Effector memory CD8-positive, alpha-beta T cell (primary cell): ENCODE measurements around the gene PCDH11Y.
A peak's percentile ranks its signal among the peaks of the same experiment; 100 is the strongest.
"Not testable (repeated sequence)": the region's sequence is repeated elsewhere in the genome, so short reads cannot be mapped to it uniquely, and the experiment has no call there.

Source experiments
- ATAC-seq: fragments of 150-1000 bp; cut with Tn5 transposase; replicated peaks from 2 replicates; pipeline ENCODE4 v1.10.0; 2021; ENCODE audit warnings: mild to moderate bottlenecking, moderate library complexity
- DNase-seq, 3 experiments: peaks; one replicate each; pipeline ENCODE4 v3.0.0; 2021
- H3K27ac Mint-ChIP-seq, 2 donors: one replicate each; pipeline ENCODE4 v1.8.0; 2022; ENCODE audit warnings: mild to moderate bottlenecking in 2 of 2, mixed read lengths in 2 of 2, moderate library complexity in 2 of 2
- H3K27me3 Mint-ChIP-seq, 2 donors: one replicate each; pipeline ENCODE4 v1.8.0; 2022; ENCODE audit warnings: mixed read lengths in 2 of 2
- H3K36me3 Mint-ChIP-seq: one replicate; pipeline ENCODE4 v1.8.0; 2022; ENCODE audit warnings: mild to moderate bottlenecking, moderate library complexity, mixed read lengths; ENCODE audit not compliant: insufficient read depth
- H3K4me1 Mint-ChIP-seq, 2 donors: one replicate each; pipeline ENCODE4 v1.8.0; 2022; ENCODE audit warnings: low read depth in 2 of 2, mixed read lengths in 2 of 2
- H3K4me3 Mint-ChIP-seq, 2 donors: one replicate each; pipeline ENCODE4 v1.8.0; 2022; ENCODE audit warnings: mild to moderate bottlenecking in 2 of 2, mixed read lengths in 2 of 2, moderate library complexity in 2 of 2
- H3K9me3 Mint-ChIP-seq, 2 donors: one replicate each; pipeline ENCODE4 v1.8.0; 2022; ENCODE audit warnings: mixed read lengths in 2 of 2
- total RNA-seq, 9 experiments: gene quantifications; one replicate each; lab custom pipeline; 2026; lab: John Stamatoyannopoulos, UW

PCDH11Y gene
- total RNA-seq: 0 reads per million in 9 experiments

DNA sequence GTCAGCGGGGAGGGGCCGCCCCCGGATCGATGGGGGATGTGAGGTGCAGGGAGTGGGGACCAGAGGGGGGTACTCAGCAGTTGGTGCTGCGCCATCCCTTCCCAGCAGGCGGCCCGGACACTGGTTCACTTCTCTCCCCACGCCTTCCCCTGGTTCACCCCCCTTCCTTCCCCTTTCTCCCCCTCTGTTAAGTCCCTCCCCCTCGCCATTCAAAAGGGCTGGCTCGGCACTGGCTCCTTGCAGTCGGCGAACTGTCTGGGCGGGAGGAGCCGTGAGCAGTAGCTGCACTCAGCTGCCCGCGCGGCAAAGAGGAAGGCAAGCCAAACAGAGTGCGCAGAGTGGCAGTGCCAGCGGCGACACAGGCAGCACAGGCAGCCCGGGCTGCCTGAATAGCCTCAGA lies at the start of gene PCDH11Y:
Gene PCDH11Y (plus strand): TSS at position 240 of the 400 bp plus-strand sequence. CDS start 56,804 bp downstream, outside the sequence.
- not testable (repeated sequence) for DNase-seq, H3K4me3 Mint-ChIP-seq, H3K27me3 Mint-ChIP-seq, H3K9me3 Mint-ChIP-seq, H3K27ac Mint-ChIP-seq, H3K36me3 Mint-ChIP-seq, H3K4me1 Mint-ChIP-seq
- ATAC-seq: peak; percentile 50

GRCh38 chrY:4967894-4968293 lies 32.2 kb upstream of the PCDH11Y start:
- H3K27me3 Mint-ChIP-seq, DNase-seq, H3K4me3 Mint-ChIP-seq, H3K27ac Mint-ChIP-seq, H3K4me1 Mint-ChIP-seq, ATAC-seq, H3K9me3 Mint-ChIP-seq, H3K36me3 Mint-ChIP-seq: not testable (repeated sequence)

- H3K4me3 Mint-ChIP-seq, H3K9me3 Mint-ChIP-seq, H3K27ac Mint-ChIP-seq, H3K36me3 Mint-ChIP-seq, DNase-seq, H3K4me1 Mint-ChIP-seq, H3K27me3 Mint-ChIP-seq: not testable (repeated sequence)
- peak; percentile 83 for ATAC-seq
Measured at GRCh38 chrY:4991743-4992400, 8.2 kb upstream of the PCDH11Y start.

DNA sequence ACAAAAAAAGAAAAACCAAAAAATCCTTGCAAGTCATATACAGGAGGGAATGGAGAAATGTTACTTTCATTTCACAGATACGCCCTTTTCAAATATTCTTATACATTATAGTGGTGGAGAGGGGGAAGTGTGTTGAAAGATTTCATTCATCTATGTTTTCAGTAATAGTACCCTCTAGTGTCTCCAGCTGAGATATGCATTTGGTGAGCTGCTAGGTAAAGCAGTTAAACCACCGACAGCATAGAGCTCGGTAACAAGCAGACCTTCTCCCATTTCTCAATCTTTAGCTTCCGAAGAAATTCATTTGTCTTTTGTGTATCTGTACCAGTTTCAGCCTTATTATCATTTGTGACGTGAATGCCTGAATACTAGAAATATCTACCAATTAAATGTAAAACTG lies 5.2 kb upstream of the PCDH11Y start:
- H3K27me3 Mint-ChIP-seq, H3K4me1 Mint-ChIP-seq, DNase-seq, H3K27ac Mint-ChIP-seq, H3K4me3 Mint-ChIP-seq, H3K9me3 Mint-ChIP-seq, H3K36me3 Mint-ChIP-seq, ATAC-seq: not testable (repeated sequence)

DNA sequence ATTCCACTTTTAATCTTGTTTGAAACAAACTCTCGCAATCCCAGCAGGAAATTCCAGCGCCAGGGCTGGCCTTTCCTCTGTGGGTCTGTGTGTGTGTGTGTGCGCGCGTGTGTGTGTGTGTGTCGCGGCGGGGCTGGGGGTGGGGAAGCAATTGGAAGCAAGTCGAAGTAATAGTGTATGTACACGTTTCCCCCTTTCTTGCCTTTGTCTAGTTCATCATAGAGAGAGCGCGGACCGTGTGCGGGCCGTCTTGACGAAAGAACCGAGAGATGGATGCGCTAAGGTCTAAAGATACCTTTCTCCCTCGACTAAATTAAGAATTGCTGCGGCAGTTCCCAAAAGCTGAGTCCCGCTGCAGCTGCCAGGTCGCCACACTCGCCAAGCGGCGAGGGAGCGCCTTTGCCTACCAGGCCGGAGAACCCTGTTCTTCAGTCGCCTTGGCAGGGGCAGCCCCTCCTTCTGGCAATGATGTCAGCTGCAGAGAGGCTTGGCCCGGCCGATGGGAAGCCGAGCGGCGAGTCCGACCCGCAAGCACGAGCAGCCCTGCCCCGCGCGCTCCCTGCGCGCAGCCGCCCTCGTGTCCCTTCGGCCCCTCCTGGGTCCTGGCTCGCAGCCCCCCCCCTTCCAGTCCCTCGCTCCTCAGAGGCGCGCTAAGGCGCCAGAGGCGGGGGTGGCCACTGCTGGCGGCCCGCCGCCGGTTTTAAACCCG lies 2.5 kb downstream of the PCDH11Y start:
- not testable (repeated sequence) for H3K4me1 Mint-ChIP-seq, H3K27me3 Mint-ChIP-seq, ATAC-seq, H3K9me3 Mint-ChIP-seq, DNase-seq, H3K36me3 Mint-ChIP-seq, H3K27ac Mint-ChIP-seq
- peak overlapping the region in 1 of 2 donors; percentile 37 for H3K4me3 Mint-ChIP-seq

DNA sequence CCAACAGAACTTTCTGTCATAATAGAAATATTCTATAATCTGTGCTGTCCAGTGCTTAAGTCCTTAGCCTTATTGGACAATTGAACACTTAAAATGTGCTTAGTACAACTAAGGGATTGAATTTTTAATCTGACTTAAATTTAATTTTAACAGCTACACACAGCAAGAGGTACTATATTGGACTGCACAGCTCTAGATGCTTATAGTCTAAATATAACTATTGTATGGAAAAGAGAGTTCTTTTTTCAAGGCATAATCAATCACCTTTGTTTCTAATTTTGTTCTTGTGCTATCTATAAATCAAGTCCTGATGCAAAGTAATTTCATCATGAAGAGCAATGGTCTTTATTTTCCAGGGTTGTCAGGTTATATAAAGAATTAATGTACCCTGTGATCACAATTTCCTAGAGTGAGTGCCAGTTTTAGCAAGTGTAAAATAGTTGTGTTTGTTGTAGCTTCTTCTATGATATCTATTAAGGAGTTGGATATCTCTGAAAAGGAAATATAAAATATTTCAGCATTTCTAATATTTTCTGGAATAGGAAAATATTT lies 39.0 kb downstream of the PCDH11Y start:
- not testable (repeated sequence) for H3K27me3 Mint-ChIP-seq, H3K27ac Mint-ChIP-seq, H3K9me3 Mint-ChIP-seq, DNase-seq, H3K36me3 Mint-ChIP-seq, ATAC-seq, H3K4me3 Mint-ChIP-seq, H3K4me1 Mint-ChIP-seq

GRCh38 chrY:5083017-5083416 lies 82.9 kb downstream of the PCDH11Y start:
- ATAC-seq, H3K4me3 Mint-ChIP-seq, H3K27me3 Mint-ChIP-seq, H3K9me3 Mint-ChIP-seq, H3K36me3 Mint-ChIP-seq, H3K4me1 Mint-ChIP-seq, H3K27ac Mint-ChIP-seq, DNase-seq: not testable (repeated sequence)

GRCh38 chrY:5182998-5183397 lies 182.9 kb downstream of the PCDH11Y start:
- H3K36me3 Mint-ChIP-seq: not testable (repeated sequence)

DNA sequence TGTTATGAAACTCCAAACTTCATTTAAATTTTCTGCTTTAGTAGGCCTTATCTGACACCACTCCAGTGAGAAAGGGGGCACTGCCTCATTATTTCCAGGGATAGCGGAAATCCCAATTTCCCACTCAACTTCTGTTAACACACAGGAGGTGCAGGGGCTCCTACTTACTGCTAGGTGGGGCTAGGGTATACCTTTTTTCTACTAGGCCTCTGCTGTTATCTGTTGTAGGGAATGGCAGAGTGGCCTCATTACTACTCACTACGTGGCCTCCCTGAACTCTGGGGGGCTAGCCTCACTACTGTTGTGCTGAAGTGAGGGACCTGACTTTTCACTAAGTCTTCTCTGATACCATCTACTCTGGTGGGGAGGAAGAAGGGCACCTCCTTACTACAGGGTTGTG lies 215.0 kb downstream of the PCDH11Y start:
- not testable (repeated sequence) for DNase-seq, H3K27me3 Mint-ChIP-seq, H3K27ac Mint-ChIP-seq, H3K36me3 Mint-ChIP-seq, ATAC-seq, H3K4me1 Mint-ChIP-seq, H3K4me3 Mint-ChIP-seq, H3K9me3 Mint-ChIP-seq

More at GRCh38 chrY:5182998-5183397, 182.9 kb downstream of the PCDH11Y start:
- not testable (repeated sequence) for DNase-seq, H3K4me1 Mint-ChIP-seq, H3K4me3 Mint-ChIP-seq, H3K27me3 Mint-ChIP-seq, ATAC-seq, H3K9me3 Mint-ChIP-seq, H3K27ac Mint-ChIP-seq

DNA sequence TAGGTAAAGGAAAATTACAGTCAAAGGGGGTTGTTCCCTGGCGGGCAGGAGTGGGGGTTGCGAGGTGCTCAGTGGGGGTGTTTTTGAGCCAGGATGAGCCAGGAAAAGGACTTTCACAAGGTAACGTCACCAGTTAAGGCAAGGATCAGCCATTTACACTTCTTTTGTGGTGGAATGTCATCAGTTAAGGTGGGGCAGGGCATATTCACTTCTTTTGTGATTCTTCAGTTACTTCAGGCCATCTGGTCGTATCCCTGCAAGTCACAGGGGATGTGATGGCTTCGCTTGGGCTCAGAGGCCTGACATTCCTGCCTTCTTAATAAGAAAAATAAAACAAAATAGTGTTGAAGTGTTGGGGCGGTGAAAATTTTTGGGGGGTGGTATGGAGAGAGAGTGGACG lies 324.8 kb downstream of the PCDH11Y start:
- peaks cover 27 to 31% of the 10 kb centered on the region in 2 donors for H3K9me3 Mint-ChIP-seq
- not testable (repeated sequence) for DNase-seq, H3K4me3 Mint-ChIP-seq, H3K36me3 Mint-ChIP-seq, H3K27ac Mint-ChIP-seq, H3K27me3 Mint-ChIP-seq, ATAC-seq, H3K4me1 Mint-ChIP-seq

- H3K27me3 Mint-ChIP-seq, H3K27ac Mint-ChIP-seq, H3K9me3 Mint-ChIP-seq, H3K4me3 Mint-ChIP-seq, H3K4me1 Mint-ChIP-seq, H3K36me3 Mint-ChIP-seq, DNase-seq, ATAC-seq: not testable (repeated sequence)
Measured at GRCh38 chrY:5342220-5342619, 342.1 kb downstream of the PCDH11Y start.

DNA sequence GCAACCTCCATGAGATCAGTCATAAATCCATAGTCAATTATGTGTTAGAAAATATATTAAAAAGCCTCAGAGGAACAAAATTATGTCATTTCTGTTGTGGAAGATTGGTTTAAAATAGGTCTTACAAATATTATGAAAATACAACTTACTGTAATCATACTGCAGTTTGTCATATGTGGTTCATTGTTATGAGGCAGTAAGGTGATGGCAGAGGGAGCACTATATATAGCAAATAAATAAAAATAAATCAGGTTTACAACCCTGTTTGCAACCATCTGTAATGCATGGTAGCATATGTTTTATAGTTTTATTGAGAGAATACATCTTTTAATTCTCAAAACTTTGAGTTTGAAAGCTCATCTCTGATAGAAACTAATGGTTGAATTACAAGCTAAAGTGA lies 543.6 kb downstream of the PCDH11Y start:
- ATAC-seq, DNase-seq, H3K27me3 Mint-ChIP-seq, H3K4me1 Mint-ChIP-seq, H3K4me3 Mint-ChIP-seq, H3K27ac Mint-ChIP-seq, H3K36me3 Mint-ChIP-seq, H3K9me3 Mint-ChIP-seq: not testable (repeated sequence)

DNA sequence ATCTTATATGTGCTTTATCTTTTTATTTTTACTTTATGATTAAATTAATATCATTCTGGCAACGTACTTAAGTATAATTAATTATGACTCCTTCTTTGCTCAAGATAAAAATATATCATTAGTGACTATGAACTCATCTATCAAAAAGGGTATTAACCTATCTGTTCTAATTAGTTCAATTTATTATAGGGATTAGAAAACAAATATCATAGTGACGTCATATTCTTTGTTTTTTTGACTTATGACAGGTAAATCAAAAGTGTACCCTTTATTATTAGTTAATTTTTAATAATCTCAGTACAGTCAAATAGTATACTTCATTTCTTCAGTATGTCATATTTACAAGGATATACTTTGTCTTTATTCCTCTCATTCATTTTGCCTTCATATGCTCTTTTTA lies 638.5 kb downstream of the PCDH11Y start:
- not testable (repeated sequence) for DNase-seq, H3K36me3 Mint-ChIP-seq, H3K27me3 Mint-ChIP-seq, H3K9me3 Mint-ChIP-seq, H3K4me1 Mint-ChIP-seq, H3K27ac Mint-ChIP-seq, ATAC-seq, H3K4me3 Mint-ChIP-seq

- H3K36me3 Mint-ChIP-seq, DNase-seq, H3K27me3 Mint-ChIP-seq, ATAC-seq, H3K4me1 Mint-ChIP-seq, H3K9me3 Mint-ChIP-seq, H3K27ac Mint-ChIP-seq, H3K4me3 Mint-ChIP-seq: not testable (repeated sequence)
Measured at GRCh38 chrY:5679265-5679664, 679.2 kb downstream of the PCDH11Y start.
